K562 (cell line): Measurements from ENCODE around the gene ARHGAP4. TPM values are rescaled to one million over a fixed set of nuclear protein-coding genes. Genes with fewer than 3 reads are reported as not detected.

Experiments used
- CEBPB ChIP-seq: fragments of 450-650 bp; IDR thresholded peaks from 2 replicates; pipeline ENCODE4 v1.6.1; 2016; ENCODE audit warnings: missing genetic modification characterization, missing compliant biosample characterization
- CHD1 ChIP-seq: fragments of 200-600 bp; sonication (generic); IDR thresholded peaks from one replicate; pipeline ENCODE4 v1.6.1; 2012; ENCODE audit warnings: mild to moderate bottlenecking, moderate library complexity, low read length, inconsistent platforms
- CXXC5 ChIP-seq: fragments of 250-450 bp; sonication (Bioruptor Pico); IDR thresholded peaks from 2 replicates; pipeline ENCODE4 v1.8.0; 2022; ENCODE audit warnings: inconsistent platforms, mild to moderate bottlenecking, moderate library complexity
- ELF2 ChIP-seq: fragments of 250-450 bp; sonication (Bioruptor Pico); IDR thresholded peaks from 2 replicates; pipeline ENCODE4 v1.5.0; 2021; ENCODE audit warnings: mild to moderate bottlenecking
- EZH2 ChIP-seq: IDR thresholded peaks from 2 replicates; pipeline ENCODE4 v1.6.1; 2012; ENCODE audit warnings: low read depth, mild to moderate bottlenecking, inconsistent platforms, low read length, borderline replicate concordance
- HMG20A ChIP-seq: fragments of 450-650 bp; formaldehyde crosslinking; conservative IDR thresholded peaks from 2 replicates; pipeline ENCODE4 v1.4.0; 2020; ENCODE audit warnings: mild to moderate bottlenecking, mixed read lengths
- KAT2B ChIP-seq: IDR thresholded peaks from one replicate; pipeline ENCODE4 v1.6.1; 2012; ENCODE audit warnings: low read depth, mild to moderate bottlenecking, control low read depth, inconsistent platforms, low read length, moderate library complexity
- L3MBTL2 ChIP-seq: fragments of 450-650 bp; IDR thresholded peaks from 2 replicates; pipeline ENCODE4 v1.6.1; 2016; ENCODE audit warnings: mild to moderate bottlenecking, moderate library complexity
- MAFG ChIP-seq: fragments of 450-650 bp; conservative IDR thresholded peaks from 2 replicates; pipeline ENCODE4 v1.6.1; 2016; ENCODE audit warnings: missing genetic modification characterization, missing compliant biosample characterization
- PYGO2 ChIP-seq: fragments of 450-650 bp; IDR thresholded peaks from 2 replicates; pipeline ENCODE4 v1.6.1; 2016; ENCODE audit warnings: mild to moderate bottlenecking, missing genetic modification characterization, moderate library complexity, missing compliant biosample characterization
- SRSF7 ChIP-seq: fragments of 200-400 bp; formaldehyde crosslinking; optimal IDR thresholded peaks from 2 replicates; pipeline ENCODE3; 2017; ENCODE audit warnings: mild to moderate bottlenecking, low read depth, low read length
- TCF7 ChIP-seq: sonication (generic); IDR thresholded peaks from 2 replicates; pipeline ENCODE4 v1.6.1; 2016; ENCODE audit warnings: antibody characterized with exemption, borderline replicate concordance
- YY1 ChIP-seq, 3 experiments: IDR thresholded peaks; 2 replicates each; pipeline ENCODE4 v1.6.1; 2011; ENCODE audit warnings: low read length in 2 of 3, mild to moderate bottlenecking in 2 of 3, moderate library complexity in 2 of 3, borderline replicate concordance in 1 of 3, control low read depth in 1 of 3, low read depth in 1 of 3; ENCODE audit not compliant: insufficient read depth in 3 of 3, insufficient replicate concordance in 2 of 3, control insufficient read depth in 1 of 3, insufficient read length in 1 of 3; ENCODE audit errors: extremely low read depth in 1 of 3
- ZEB2 ChIP-seq: fragments of 450-650 bp; IDR thresholded peaks from 2 replicates; pipeline ENCODE4 v1.6.1; 2016
- ZNF12 ChIP-seq: sonication (generic); formaldehyde crosslinking; IDR thresholded peaks from 2 replicates; pipeline ENCODE4 v1.4.0; 2020; ENCODE audit warnings: mild to moderate bottlenecking, missing genetic modification reagents
- ZNF232 ChIP-seq: sonication (generic); formaldehyde crosslinking; IDR thresholded peaks from 2 replicates; pipeline ENCODE4 v1.8.0; 2022; ENCODE audit warnings: mild to moderate bottlenecking, missing genetic modification reagents
- ZNF263 ChIP-seq: sonication (generic); formaldehyde crosslinking; IDR thresholded peaks from 2 replicates; pipeline ENCODE4 v1.8.0; 2022; ENCODE audit warnings: mild to moderate bottlenecking, missing genetic modification reagents, borderline replicate concordance
- ZNF57 ChIP-seq: fragments of 450-650 bp; formaldehyde crosslinking; IDR thresholded peaks from 2 replicates; pipeline ENCODE4 v1.4.0; 2020; ENCODE audit warnings: mild to moderate bottlenecking, moderate library complexity
- ZNF764 ChIP-seq: fragments of 250-450 bp; sonication (Bioruptor Pico); IDR thresholded peaks from 2 replicates; pipeline ENCODE4 v1.4.0; 2020; ENCODE audit warnings: low read depth, mild to moderate bottlenecking, moderate library complexity
- ZNF780A ChIP-seq: fragments of 250-450 bp; sonication (Bioruptor Pico); IDR thresholded peaks from 2 replicates; pipeline ENCODE4 v1.5.0; 2021; ENCODE audit warnings: mild to moderate bottlenecking
- ZZZ3 ChIP-seq: fragments of 450-650 bp; IDR thresholded peaks from 2 replicates; pipeline ENCODE4 v1.6.1; 2016; ENCODE audit warnings: antibody characterized with exemption, mild to moderate bottlenecking, moderate library complexity
- polyA plus RNA-seq, 8 experiments: library from polyadenylated mRNA; depleted of rRNA in 4 of 8; stranded (reverse) in 5 of 8; unstranded in 3 of 8; fragments of >200 nt; fragmentation: Nextera tagmentation in 2 of 8; fragmentation: Illumina TruSeq in 1 of 8; extraction: Ambion mirVana in 2 of 8; extraction: Trizol in 1 of 8; gene quantifications; 2 replicates each; pipeline versions ENCODE4 v1.2.1 to v1.2.3, GENCODE V29; 2011 to 2014; ENCODE audit warnings: inconsistent platforms in 1 of 8, missing spikeins in 1 of 8
- total RNA-seq, 7 experiments: library from RNA; depleted of rRNA in 6 of 7; stranded (reverse); fragments of >200 nt in 6 of 7; fragmentation: Illumina TruSeq in 2 of 7; extraction: Trizol in 2 of 7; gene quantifications; 2 replicates each; pipeline versions ENCODE4 v1.2.1 to v1.2.3, GENCODE V29; 2011 to 2021; ENCODE audit warnings: low replicate concordance in 1 of 7
- TF ChIP-seq, protein P1 (sequence below): fragments of 150-350 bp; conservative IDR thresholded peaks from 2 replicates; pipeline ENCODE4 v1.6.1; 2014; ENCODE audit warnings: low read length
- TF ChIP-seq, protein P2 (sequence below): fragments of 250-450 bp; sonication (Bioruptor Pico); IDR thresholded peaks from 2 replicates; pipeline ENCODE4 v1.8.0; 2022; ENCODE audit warnings: inconsistent platforms, mild to moderate bottlenecking, moderate library complexity, borderline replicate concordance
- TF ChIP-seq, protein P3 (sequence below), 2 experiments: fragments of 250-450 bp in 1 of 2; fragments of 450-650 bp in 1 of 2; sonication (Bioruptor Pico) in 1 of 2; IDR thresholded peaks; 2 replicates each; pipeline versions ENCODE4 v1.6.1 to v1.8.0; 2016 to 2021; ENCODE audit warnings: mild to moderate bottlenecking in 2 of 2, moderate library complexity in 2 of 2, missing compliant biosample characterization in 1 of 2, missing genetic modification characterization in 1 of 2

Gene ARHGAP4
- total and polyA plus RNA-seq, 9 of the 15 experiments (the other 6 are each of a cell fraction or from before 2014, with no cell fraction given) = 0.30 to 81.8 (median 13.5) TPM

DNA sequence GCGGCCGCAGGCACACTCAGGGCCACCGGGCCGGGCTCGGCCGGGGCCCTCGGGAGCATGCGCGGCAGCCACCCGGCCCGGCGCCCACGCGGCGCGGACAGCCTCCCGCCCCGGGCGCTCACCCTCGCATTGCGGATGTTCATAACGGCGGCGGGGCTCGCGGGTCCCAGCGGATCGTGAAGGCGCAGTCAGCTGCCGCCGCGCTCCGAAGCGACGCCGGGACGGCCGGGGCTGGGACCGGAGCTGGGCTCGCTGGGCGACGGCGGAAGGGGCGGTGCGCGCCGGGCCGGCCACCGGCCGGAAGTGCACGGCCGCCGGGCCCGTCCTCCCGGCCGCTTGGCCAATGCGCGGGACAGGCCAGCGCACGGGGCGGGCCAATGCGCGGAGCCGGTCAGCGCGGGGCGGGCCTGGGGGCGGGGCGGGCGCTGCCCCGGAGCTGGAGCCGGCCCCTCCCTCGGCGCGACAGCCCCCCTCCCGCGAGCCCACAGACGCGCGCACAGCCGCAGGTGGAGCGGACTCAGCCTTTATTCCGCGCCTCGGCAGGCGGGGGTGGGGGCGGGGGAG, 8.8 kb upstream of the ARHGAP4 start, which contains the start of gene NAA10 (continued):
- TF ChIP-seq, protein P1, sequence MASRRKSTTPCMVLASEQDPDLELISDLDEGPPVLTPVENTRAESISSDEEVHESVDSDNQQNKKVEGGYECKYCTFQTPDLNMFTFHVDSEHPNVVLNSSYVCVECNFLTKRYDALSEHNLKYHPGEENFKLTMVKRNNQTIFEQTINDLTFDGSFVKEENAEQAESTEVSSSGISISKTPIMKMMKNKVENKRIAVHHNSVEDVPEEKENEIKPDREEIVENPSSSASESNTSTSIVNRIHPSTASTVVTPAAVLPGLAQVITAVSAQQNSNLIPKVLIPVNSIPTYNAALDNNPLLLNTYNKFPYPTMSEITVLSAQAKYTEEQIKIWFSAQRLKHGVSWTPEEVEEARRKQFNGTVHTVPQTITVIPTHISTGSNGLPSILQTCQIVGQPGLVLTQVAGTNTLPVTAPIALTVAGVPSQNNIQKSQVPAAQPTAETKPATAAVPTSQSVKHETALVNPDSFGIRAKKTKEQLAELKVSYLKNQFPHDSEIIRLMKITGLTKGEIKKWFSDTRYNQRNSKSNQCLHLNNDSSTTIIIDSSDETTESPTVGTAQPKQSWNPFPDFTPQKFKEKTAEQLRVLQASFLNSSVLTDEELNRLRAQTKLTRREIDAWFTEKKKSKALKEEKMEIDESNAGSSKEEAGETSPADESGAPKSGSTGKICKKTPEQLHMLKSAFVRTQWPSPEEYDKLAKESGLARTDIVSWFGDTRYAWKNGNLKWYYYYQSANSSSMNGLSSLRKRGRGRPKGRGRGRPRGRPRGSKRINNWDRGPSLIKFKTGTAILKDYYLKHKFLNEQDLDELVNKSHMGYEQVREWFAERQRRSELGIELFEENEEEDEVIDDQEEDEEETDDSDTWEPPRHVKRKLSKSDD = no peak
- TF ChIP-seq HMG20A (CRISPR knock-in tag) (no peak), ZNF764 (CRISPR knock-in tag) (no peak), TCF7 (no peak), EZH2 (no peak), ZNF12 (CRISPR knock-in tag) (no peak), ZNF232 (CRISPR knock-in tag) (no peak), L3MBTL2 (no peak), ZNF263 (CRISPR knock-in tag) (no peak), YY1 (IDR thresholded peaks at IDR 0.05; ENCODE audit: borderline replicate concordance in 1 of 3, control insufficient read depth in 1 of 3, extremely low read depth in 1 of 3, insufficient read depth in 3 of 3, insufficient read length in 1 of 3, insufficient replicate concordance in 2 of 3, low read depth in 1 of 3, low read length in 2 of 3) (peak in 1 of 3 experiments; percentile 36), ZZZ3 (no peak), MAFG (tag) (no peak), CXXC5 (CRISPR knock-in tag) (peak; percentile 76), ZNF57 (no peak), SRSF7 (no peak), CHD1 (no peak), CEBPB (tag) (no peak), ZNF780A (no peak), ELF2 (no peak; the same call in 1 of the 2 replicates), PYGO2 (tag) (no peak), ZEB2 (no peak), KAT2B (no peak)
- TF ChIP-seq, protein P2, sequence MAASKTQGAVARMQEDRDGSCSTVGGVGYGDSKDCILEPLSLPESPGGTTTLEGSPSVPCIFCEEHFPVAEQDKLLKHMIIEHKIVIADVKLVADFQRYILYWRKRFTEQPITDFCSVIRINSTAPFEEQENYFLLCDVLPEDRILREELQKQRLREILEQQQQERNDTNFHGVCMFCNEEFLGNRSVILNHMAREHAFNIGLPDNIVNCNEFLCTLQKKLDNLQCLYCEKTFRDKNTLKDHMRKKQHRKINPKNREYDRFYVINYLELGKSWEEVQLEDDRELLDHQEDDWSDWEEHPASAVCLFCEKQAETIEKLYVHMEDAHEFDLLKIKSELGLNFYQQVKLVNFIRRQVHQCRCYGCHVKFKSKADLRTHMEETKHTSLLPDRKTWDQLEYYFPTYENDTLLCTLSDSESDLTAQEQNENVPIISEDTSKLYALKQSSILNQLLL (CRISPR knock-in tag) = no peak
- TF ChIP-seq, protein P3, sequence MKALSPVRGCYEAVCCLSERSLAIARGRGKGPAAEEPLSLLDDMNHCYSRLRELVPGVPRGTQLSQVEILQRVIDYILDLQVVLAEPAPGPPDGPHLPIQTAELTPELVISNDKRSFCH (CRISPR knock-in tag; IDR thresholded peaks at IDR 0.05) = no peak
- TF ChIP-seq, protein P3 (tag; IDR thresholded peaks at IDR 0.05) = no peak
